GM18858 (cell line): ENCODE measurements around the gene NAXE.
"Not testable (repeated sequence)": the region's sequence is repeated elsewhere in the genome, so short reads cannot be mapped to it uniquely, and the experiment has no call there.

Source experiments
- ATAC-seq: cut with Tn5 transposase; IDR thresholded peaks from one replicate; pipeline ENCODE4 v1.9.1; 2021; ENCODE audit not compliant: unreplicated experiment

The NAXE gene

GRCh38 chr1:156622581-156623297, 31.2 kb downstream of the NAXE start:
- ATAC-seq, result no peak

- ATAC-seq, result no peak
Observed at GRCh38 chr1:156623946-156624813, 32.6 kb downstream of the NAXE start.

- ATAC-seq, result no peak
Observed at GRCh38 chr1:156624814-156625435, 33.3 kb downstream of the NAXE start.

GRCh38 chr1:156625436-156626078, 34.0 kb downstream of the NAXE start:
- ATAC-seq, result no peak

GRCh38 chr1:156626079-156626438, 34.5 kb downstream of the NAXE start:
- ATAC-seq, result no peak

- no peak for ATAC-seq
Observed at GRCh38 chr1:156627313-156627880, 35.8 kb downstream of the NAXE start.

GRCh38 chr1:156629823-156630449, 38.4 kb downstream of the NAXE start:
- no peak for ATAC-seq

- ATAC-seq, result not testable (repeated sequence)
Observed at GRCh38 chr1:156631152-156631551, 39.6 kb downstream of the NAXE start.

GRCh38 chr1:156632355-156632754, 40.8 kb downstream of the NAXE start:
- no peak for ATAC-seq

GRCh38 chr1:156638189-156638985, 46.8 kb downstream of the NAXE start:
- ATAC-seq, result no peak

GRCh38 chr1:156639601-156640101, 48.1 kb downstream of the NAXE start:
- no peak for ATAC-seq

GRCh38 chr1:156640842-156641706, 49.5 kb downstream of the NAXE start:
- no peak for ATAC-seq

- ATAC-seq, result no peak
Observed at GRCh38 chr1:156641761-156642264, 50.2 kb downstream of the NAXE start, which contains the start of gene BCAN. TSS of gene BCAN (plus strand) at chr1:156642117. CDS start at chr1:156646055, 3,938 bp downstream.

GRCh38 chr1:156642265-156643048, 50.9 kb downstream of the NAXE start:
- ATAC-seq, result no peak

- no peak for ATAC-seq
Observed at GRCh38 chr1:156643049-156643777, 51.6 kb downstream of the NAXE start.

GRCh38 chr1:156643778-156644092, 52.2 kb downstream of the NAXE start:
- ATAC-seq, result no peak
